Measurements from ENCODE around the gene PPM1B.

PPM1B gene

GRCh38 chr2:44139741-44140140, 28.9 kb upstream of the PPM1B start:
- FAIRE-seq (no peak), DNase-seq (ENCODE audit: insufficient read length, low spot score) (no peak)
- TF ChIP-seq, protein P1, sequence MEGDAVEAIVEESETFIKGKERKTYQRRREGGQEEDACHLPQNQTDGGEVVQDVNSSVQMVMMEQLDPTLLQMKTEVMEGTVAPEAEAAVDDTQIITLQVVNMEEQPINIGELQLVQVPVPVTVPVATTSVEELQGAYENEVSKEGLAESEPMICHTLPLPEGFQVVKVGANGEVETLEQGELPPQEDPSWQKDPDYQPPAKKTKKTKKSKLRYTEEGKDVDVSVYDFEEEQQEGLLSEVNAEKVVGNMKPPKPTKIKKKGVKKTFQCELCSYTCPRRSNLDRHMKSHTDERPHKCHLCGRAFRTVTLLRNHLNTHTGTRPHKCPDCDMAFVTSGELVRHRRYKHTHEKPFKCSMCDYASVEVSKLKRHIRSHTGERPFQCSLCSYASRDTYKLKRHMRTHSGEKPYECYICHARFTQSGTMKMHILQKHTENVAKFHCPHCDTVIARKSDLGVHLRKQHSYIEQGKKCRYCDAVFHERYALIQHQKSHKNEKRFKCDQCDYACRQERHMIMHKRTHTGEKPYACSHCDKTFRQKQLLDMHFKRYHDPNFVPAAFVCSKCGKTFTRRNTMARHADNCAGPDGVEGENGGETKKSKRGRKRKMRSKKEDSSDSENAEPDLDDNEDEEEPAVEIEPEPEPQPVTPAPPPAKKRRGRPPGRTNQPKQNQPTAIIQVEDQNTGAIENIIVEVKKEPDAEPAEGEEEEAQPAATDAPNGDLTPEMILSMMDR (IDR thresholded peaks at IDR 0.05; ENCODE audit: insufficient read depth, missing control alignments) = no peak

- FAIRE-seq = no peak
- TF ChIP-seq, protein P1 (IDR thresholded peaks at IDR 0.05; ENCODE audit: insufficient read depth, missing control alignments) = no peak
- no peak for DNase-seq (ENCODE audit: insufficient read length, low spot score)
Measured at GRCh38 chr2:44142306-44142705, 26.4 kb upstream of the PPM1B start.

DNA sequence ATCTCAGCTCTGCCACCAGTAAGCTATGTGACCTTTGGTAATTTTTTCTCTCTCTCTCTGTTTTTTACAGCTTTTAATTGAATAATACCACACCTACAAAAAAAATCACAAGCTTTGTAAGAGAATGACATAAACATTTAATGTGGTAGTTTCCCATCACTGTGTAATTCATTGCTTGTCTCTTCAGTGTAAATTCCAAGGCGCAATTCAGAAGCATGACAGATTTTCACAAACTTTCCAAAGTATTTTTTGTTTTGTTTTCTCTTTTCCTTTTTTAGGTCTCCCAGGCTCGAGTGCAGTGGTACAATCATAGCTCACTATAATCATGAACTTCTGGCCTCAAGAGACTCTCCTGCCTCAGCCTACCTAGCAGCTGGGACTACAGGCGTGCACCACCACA, 25.0 kb upstream of the PPM1B start:
- no peak for DNase-seq (ENCODE audit: insufficient read length, low spot score)
- TF ChIP-seq, protein P1 (IDR thresholded peaks at IDR 0.05; ENCODE audit: insufficient read depth, missing control alignments) = no peak
- FAIRE-seq = peak; percentile 32

DNA sequence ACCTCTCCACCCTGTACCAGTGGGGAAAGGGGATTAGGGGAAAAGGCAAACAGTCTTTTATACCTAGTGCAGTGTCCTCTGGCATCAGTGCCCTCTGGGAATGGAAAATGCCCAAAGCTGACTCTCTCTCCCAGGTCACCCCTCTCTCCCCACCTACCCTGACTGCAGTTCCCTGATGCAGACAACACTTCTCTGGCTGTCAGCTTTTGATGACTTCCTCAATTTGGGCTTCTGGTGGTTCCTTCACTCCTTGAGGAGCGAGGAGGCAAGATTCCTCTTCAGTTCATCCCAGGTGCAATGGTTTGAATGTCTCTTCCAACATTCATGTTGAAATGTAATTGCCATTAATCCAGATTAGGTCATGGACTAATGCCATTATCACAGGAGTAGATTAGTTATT, 19.7 kb upstream of the PPM1B start:
- peak; percentile 94 for FAIRE-seq
- DNase-seq (ENCODE audit: insufficient read length, low spot score) = no peak
- TF ChIP-seq, protein P1 (IDR thresholded peaks at IDR 0.05; ENCODE audit: insufficient read depth, missing control alignments) = no peak

DNA sequence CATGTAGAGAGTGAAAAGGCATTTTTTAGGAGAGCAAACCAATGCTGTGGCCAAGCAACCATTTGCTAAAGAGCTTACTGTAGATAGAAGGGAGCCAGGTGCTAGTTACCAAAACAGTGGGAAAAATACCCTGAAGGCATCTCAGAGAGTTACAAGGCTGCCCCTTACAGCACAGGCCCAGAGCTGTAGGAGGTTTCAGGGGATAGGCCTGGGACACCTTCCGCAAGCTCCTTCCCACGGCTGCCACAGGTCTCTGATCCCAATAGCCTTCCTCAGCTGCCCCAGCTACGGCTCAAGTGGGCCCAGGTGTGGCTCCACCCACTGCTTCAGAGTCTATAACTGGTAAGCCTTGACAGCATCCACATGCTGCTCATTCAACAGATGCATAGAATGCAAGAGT, 18.2 kb upstream of the PPM1B start:
- TF ChIP-seq, protein P1 (IDR thresholded peaks at IDR 0.05; ENCODE audit: insufficient read depth, missing control alignments) = no peak
- DNase-seq (ENCODE audit: insufficient read length, low spot score) (no peak), FAIRE-seq (no peak)

DNA sequence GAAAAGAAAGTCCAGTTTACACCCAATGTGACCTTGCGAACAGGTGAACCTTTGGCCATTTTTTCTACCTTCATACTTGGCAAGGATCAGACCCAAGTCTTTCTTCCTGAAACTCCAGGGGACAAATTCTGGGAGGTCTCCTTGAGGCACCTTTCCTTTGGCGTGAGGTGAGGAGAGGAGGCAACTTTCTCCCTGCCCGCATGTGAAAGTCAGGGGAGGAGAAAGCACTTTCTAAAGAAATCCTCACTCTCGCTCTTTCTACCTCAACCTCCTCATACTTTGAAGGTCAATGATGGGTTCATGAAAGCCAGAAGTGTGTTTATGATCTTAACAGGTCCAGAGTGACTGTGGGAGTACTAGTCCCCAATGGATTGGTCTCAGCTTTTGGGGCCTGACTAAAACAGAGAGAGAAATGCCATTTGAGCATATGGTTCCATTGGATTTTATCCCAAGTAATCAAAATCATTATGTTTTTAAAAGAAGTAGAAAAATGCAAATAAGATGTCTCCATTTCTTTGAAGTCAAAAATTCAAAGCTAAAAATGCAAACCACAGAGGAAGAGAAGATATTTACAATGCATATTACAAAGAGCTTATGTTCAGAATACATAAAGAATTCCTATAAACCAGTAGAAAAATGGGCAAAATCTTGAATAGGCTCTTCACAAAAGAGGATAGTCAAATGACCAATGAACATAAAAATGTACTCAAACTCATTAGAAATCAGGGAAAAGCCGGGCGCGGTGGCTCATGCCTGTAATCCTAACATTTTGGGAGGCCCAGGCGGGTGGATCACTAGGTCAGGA, 15.6 kb upstream of the PPM1B start:
- FAIRE-seq = no peak
- DNase-seq (ENCODE audit: insufficient read length, low spot score) = no peak
- TF ChIP-seq, protein P1 (IDR thresholded peaks at IDR 0.05; ENCODE audit: insufficient read depth, missing control alignments) = no peak

- TF ChIP-seq, protein P1 (IDR thresholded peaks at IDR 0.05; ENCODE audit: insufficient read depth, missing control alignments) = no peak
- no peak for DNase-seq (ENCODE audit: insufficient read length, low spot score)
- FAIRE-seq = no peak
Measured at GRCh38 chr2:44155666-44156446, 12.8 kb upstream of the PPM1B start.
